Stomach smooth muscle (tissue), 2 donors: ENCODE results near the gene C5orf58.

Experiments used
- H3K27ac ChIP-seq: one replicate; pipeline ENCODE4 v1.7.0; 2013; ENCODE audit warnings: mild to moderate bottlenecking, low read length, inconsistent platforms
- H3K27me3 ChIP-seq, 2 donors: one replicate each; pipeline ENCODE4 v1.7.0; 2013; ENCODE audit warnings: low read length in 2 of 2; ENCODE audit not compliant: insufficient read depth in 2 of 2, control insufficient read depth in 1 of 2
- H3K36me3 ChIP-seq, 2 donors: one replicate each; pipeline ENCODE4 v1.7.0; 2013; ENCODE audit warnings: low read length in 2 of 2; ENCODE audit not compliant: control insufficient read depth in 2 of 2, insufficient read depth in 2 of 2
- H3K4me1 ChIP-seq: one replicate; pipeline ENCODE4 v1.7.0; 2013; ENCODE audit warnings: low read length; ENCODE audit not compliant: control insufficient read depth, insufficient read depth
- H3K4me3 ChIP-seq, 2 donors: one replicate each; pipeline ENCODE4 v1.7.0; 2013; ENCODE audit warnings: low read length in 2 of 2
- H3K9ac ChIP-seq, 2 donors: one replicate each; pipeline ENCODE4 v1.7.0; 2013; ENCODE audit warnings: low read length in 2 of 2, mild to moderate bottlenecking in 1 of 2
- H3K9me3 ChIP-seq, 2 donors: one replicate each; pipeline ENCODE4 v1.7.0; 2013; ENCODE audit warnings: low read length in 2 of 2; ENCODE audit not compliant: control insufficient read depth in 2 of 2
- donor health status: healthy.
- donor health status: Pancreatic carcinoma.

The C5orf58 gene

GRCh38 chr5:170294556-170294955 is 61.8 kb downstream of the C5orf58 start:
- Histone ChIP-seq H3K9ac (no peak overlapping the region), H3K27ac (no peak overlapping the region), H3K4me3 (no peak overlapping the region), H3K4me1 (no peaks in the 10 kb centered on the region), H3K27me3 (no peaks in the 10 kb centered on the region), H3K36me3 (no peaks in the 10 kb centered on the region), H3K9me3 (no peaks in the 10 kb centered on the region)
